ENCODE results near the gene SAPCD2. TPM values are rescaled to one million over a fixed set of nuclear protein-coding genes. Genes with fewer than 3 reads are reported as not detected.
"Not testable (repeated sequence)": the region's sequence is repeated elsewhere in the genome, so short reads cannot be mapped to it uniquely, and the experiment has no call there.

Gene SAPCD2
- total and polyA plus RNA-seq, 2 experiments from 2014 or later: 4.7 to 42.1 TPM

DNA sequence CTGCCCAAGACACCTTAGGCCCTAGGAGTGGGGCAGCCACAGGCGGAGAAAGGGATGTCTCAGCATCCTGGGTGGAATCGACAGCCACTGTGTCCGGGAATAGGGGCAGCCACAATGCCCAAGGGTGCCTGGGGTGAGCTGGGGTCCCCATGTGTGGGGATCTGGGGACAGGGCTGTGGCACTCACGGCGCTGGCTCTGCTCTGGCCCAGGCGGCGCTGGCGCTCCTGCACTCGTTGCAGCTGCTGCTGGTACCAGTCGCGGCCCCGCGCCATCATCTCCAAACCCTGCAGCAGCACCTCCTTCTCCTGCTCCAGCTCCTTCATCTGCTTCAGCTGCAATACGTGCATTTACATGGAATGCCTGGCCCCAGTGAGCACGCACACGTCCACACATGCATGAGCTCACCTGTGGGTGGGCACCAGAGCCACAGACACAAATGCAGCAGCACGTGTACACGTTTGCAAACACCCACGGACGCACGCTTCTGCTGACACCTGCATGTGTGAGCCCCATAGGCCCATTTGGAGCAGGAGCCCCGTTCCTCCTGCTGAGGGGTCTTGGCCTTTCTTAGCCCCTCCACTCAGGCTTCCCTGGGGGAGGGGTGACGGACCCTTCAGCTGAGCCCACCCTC is 4.9 kb downstream of the SAPCD2 start:
- no peaks in the 10 kb centered on the region for H3K36me3 ChIP-seq
- H3K9me3 ChIP-seq (ENCODE audit: low read depth): no peaks in the 10 kb centered on the region
- TF ChIP-seq, protein P1, sequence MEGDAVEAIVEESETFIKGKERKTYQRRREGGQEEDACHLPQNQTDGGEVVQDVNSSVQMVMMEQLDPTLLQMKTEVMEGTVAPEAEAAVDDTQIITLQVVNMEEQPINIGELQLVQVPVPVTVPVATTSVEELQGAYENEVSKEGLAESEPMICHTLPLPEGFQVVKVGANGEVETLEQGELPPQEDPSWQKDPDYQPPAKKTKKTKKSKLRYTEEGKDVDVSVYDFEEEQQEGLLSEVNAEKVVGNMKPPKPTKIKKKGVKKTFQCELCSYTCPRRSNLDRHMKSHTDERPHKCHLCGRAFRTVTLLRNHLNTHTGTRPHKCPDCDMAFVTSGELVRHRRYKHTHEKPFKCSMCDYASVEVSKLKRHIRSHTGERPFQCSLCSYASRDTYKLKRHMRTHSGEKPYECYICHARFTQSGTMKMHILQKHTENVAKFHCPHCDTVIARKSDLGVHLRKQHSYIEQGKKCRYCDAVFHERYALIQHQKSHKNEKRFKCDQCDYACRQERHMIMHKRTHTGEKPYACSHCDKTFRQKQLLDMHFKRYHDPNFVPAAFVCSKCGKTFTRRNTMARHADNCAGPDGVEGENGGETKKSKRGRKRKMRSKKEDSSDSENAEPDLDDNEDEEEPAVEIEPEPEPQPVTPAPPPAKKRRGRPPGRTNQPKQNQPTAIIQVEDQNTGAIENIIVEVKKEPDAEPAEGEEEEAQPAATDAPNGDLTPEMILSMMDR (IDR thresholded peaks at IDR 0.05; ENCODE audit: low read depth, low read length): no peak
- H3K27ac ChIP-seq: no peak overlapping the region
- no peak overlapping the region for H3K4me3 ChIP-seq
- DNase-seq (ENCODE audit: low read depth in 1 of 2, low spot score in 1 of 2): no peak
- no peaks in the 10 kb centered on the region for H3K4me1 ChIP-seq (ENCODE audit: low read depth)
- peaks cover 10% of the 10 kb centered on the region for H3K27me3 ChIP-seq

DNA sequence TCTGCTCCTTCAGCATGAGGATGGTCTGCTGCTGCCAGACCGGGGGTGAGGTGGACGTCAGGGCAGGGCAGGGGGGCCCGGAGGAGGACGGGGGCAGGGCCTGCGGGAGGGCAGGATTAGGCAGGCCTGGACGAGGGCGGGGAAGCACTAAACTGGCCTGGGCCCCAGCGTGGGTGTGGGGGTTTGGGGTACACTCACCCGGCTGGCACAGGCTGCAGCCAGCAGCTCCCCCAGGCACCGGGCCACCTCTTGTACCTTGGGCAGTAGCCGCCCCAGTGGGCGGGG is 5.5 kb downstream of the SAPCD2 start:
- no peak for DNase-seq (ENCODE audit: low read depth in 1 of 2, low spot score in 1 of 2)
- TF ChIP-seq, protein P1 (IDR thresholded peaks at IDR 0.05; ENCODE audit: low read depth, low read length): no peak
- H3K36me3 ChIP-seq: no peaks in the 10 kb centered on the region
- peaks cover 8% of the 10 kb centered on the region for H3K27me3 ChIP-seq
- no peaks in the 10 kb centered on the region for H3K9me3 ChIP-seq (ENCODE audit: low read depth)
- H3K27ac ChIP-seq: no peak overlapping the region
- no peak overlapping the region for H3K4me3 ChIP-seq
- no peaks in the 10 kb centered on the region for H3K4me1 ChIP-seq (ENCODE audit: low read depth)

DNA sequence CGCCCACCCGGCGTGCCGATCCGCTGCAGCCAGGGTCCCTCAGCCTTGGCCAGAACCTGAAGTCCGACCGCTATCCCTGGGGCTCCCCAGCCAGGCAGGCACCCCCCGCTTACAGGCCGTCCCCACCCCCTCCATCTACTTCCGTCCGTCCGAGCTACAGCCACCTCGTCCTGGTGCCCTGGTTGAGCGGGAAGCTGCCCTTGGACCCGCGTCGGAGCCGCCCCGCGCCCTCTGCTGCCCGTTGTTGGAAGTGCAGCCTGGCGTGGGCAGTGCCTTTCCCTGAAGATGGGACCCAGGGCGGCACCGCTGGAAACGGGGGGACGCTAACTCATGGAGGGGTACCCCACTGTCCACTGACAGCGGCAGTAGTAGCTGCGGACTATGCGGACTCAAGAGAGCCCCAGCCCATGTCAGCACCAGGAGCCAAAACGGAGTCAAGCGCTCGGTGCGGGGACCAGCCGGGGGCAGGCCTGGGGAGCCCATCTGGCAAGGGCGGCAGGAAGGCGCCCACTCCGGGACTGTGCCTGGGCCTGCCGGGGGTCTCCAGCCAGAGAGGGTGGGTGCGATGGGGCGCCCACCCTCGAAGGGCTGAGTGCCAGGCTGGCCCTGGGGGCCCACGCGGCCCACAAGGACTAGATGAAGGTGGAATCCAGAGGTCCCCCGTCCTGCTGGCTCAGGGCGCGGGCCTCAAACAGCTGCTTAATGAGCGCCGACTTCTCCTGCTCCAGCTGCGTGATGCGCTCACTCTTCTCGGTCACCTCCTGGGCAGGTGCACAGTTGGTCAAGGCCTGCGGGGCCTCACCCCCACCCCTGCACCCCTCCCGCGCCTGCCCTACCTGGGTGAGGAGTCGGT is 6.1 kb downstream of the SAPCD2 start:
- no peaks in the 10 kb centered on the region for H3K4me1 ChIP-seq (ENCODE audit: low read depth)
- no peaks in the 10 kb centered on the region for H3K9me3 ChIP-seq (ENCODE audit: low read depth)
- H3K27ac ChIP-seq: no peak overlapping the region
- no peaks in the 10 kb centered on the region for H3K36me3 ChIP-seq
- DNase-seq (ENCODE audit: low read depth in 1 of 2, low spot score in 1 of 2): peak; percentile 58 to 67
- TF ChIP-seq, protein P1 (IDR thresholded peaks at IDR 0.05; ENCODE audit: low read depth, low read length): peak; percentile 93
- no peak overlapping the region for H3K4me3 ChIP-seq
- peaks cover 2% of the 10 kb centered on the region for H3K27me3 ChIP-seq

DNA sequence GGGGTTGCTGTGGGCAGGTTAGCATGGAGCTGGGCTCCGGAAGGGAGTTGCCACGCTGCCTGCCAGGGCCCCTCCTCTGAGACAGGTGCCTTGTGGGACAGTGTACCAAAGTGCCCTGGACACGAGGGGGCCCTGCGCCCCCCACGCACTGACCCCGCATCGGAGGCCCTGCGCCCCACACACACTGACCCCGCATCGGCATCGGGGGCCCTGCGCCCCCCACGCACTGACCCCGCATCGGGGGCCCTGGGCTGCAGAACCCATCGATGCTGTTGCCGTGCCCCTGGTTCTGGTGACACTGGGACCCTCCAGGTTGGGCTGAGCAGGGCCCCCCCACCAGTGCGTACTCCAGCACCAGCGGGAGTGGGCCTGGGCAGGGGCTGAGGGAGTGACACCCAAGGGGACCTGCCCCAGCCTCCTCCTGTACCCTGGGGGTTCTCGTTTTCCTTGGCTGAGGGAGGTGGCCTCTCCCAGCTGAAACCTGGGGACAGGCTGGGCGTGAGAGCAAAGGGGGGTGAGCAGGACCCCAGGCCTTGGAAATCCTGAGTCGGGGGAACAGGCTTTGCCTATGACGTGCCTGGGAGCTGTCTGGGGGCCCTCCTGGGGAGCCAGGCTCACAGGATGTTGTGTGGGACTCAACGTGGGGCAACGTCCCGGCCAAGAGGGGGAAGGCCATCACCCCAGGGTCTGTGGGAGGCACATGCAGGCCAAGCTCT is 6.9 kb downstream of the SAPCD2 start:
- Histone ChIP-seq H3K27me3 (peaks cover 4% of the 10 kb centered on the region), H3K36me3 (no peaks in the 10 kb centered on the region), H3K27ac (no peak overlapping the region), H3K4me1 (ENCODE audit: low read depth) (no peaks in the 10 kb centered on the region), H3K9me3 (ENCODE audit: low read depth) (no peaks in the 10 kb centered on the region), H3K4me3 (no peak overlapping the region)
- TF ChIP-seq, protein P1 (IDR thresholded peaks at IDR 0.05; ENCODE audit: low read depth, low read length): no peak
- no peak for DNase-seq (ENCODE audit: low read depth in 1 of 2, low spot score in 1 of 2)

DNA sequence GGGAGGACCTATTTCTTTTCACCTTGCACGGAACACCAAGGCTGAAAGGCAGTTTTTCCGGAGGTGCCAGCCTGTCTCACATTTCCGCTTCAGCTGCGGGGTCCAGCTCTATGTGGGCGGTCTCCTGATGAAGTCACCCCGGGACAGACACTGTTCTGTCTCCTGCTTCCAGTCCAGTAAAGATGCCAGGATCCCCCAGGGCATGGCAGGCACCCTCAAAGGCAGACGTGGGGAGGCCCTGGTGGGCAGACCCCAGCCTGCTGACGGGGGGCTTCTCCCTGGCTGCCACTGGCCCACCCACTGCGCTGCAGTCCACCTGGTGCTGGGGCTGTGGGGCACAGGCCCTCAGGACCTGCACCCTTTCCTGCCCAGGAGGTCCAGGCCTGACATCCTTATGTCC is 7.6 kb downstream of the SAPCD2 start:
- not testable (repeated sequence) for H3K27me3 ChIP-seq; H3K4me3 ChIP-seq; H3K9me3 ChIP-seq (ENCODE audit: low read depth); H3K27ac ChIP-seq; DNase-seq (ENCODE audit: low read depth in 1 of 2, low spot score in 1 of 2); H3K36me3 ChIP-seq; H3K4me1 ChIP-seq (ENCODE audit: low read depth)

DNA sequence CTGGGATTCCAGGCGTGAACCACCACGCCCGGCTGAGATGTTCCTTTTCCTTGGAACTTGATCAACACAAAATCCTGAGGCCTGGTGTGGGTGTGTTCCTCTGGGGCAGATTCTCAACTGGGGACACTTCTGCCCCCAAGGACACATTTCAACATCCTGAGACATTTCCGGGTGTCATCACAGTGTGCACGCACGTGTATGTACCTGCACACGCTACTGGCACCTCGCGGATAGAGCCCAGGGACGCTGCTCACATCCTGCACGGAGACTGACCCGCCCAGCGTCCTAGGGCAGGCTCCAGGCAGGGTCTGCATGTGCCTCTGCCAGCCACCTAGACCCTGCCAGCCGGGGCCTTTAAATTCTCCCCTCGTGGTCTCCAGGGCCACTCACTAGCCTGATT is 8.0 kb downstream of the SAPCD2 start:
- no peaks in the 10 kb centered on the region for H3K9me3 ChIP-seq (ENCODE audit: low read depth)
- no peak overlapping the region for H3K4me3 ChIP-seq
- DNase-seq (ENCODE audit: low read depth in 1 of 2, low spot score in 1 of 2): no peak
- H3K27me3 ChIP-seq: peaks cover 7% of the 10 kb centered on the region
- H3K36me3 ChIP-seq: no peaks in the 10 kb centered on the region
- H3K27ac ChIP-seq: no peak overlapping the region
- TF ChIP-seq, protein P1 (IDR thresholded peaks at IDR 0.05; ENCODE audit: low read depth, low read length): no peak
- no peaks in the 10 kb centered on the region for H3K4me1 ChIP-seq (ENCODE audit: low read depth)

Measured in cardiac muscle cell (in vitro differentiated cells and primary cell).